Fibroblast of pulmonary artery (primary cell): ENCODE data around the gene MICA.
A peak's percentile ranks its signal among the peaks of the same experiment; 100 is the strongest.
"Not testable (repeated sequence)": the region's sequence is repeated elsewhere in the genome, so short reads cannot be mapped to it uniquely, and the experiment has no call there.

ENCODE experiments used
- DNase-seq: peaks from one replicate; pipeline ENCODE4 v3.0.0-alpha.2; 2010; ENCODE audit warnings: low read depth
- H3K4me3 ChIP-seq: replicated peaks from 2 replicates; pipeline ENCODE4 v1.5.1; 2011; ENCODE audit warnings: low read depth, mild to moderate bottlenecking, control low read depth, low read length, moderate library complexity
- CTCF ChIP-seq: IDR thresholded peaks from 2 replicates; pipeline ENCODE4 v1.5.1; 2011; ENCODE audit warnings: mild to moderate bottlenecking, control low read depth, low read length, inconsistent platforms; ENCODE audit errors: missing control alignments

MICA gene

GRCh38 chr6:31368461-31368860 is 34.9 kb upstream of the MICA start:
- TF ChIP-seq CTCF: no peak
- DNase-seq: no peak

GRCh38 chr6:31374118-31374517 is 29.3 kb upstream of the MICA start:
- not testable (repeated sequence) for DNase-seq
- TF ChIP-seq CTCF: peak; percentile 18

More at GRCh38 chr6:31368461-31368860, 34.9 kb upstream of the MICA start:
- H3K4me3 ChIP-seq: no peak overlapping the region

GRCh38 chr6:31375699-31376098 is 27.7 kb upstream of the MICA start:
- H3K4me3 ChIP-seq: no peak overlapping the region
- TF ChIP-seq CTCF: no peak
- DNase-seq: no peak

More at GRCh38 chr6:31374118-31374517, 29.3 kb upstream of the MICA start:
- H3K4me3 ChIP-seq: not testable (repeated sequence)

GRCh38 chr6:31377029-31377428 is 26.4 kb upstream of the MICA start:
- no peak for DNase-seq
- TF ChIP-seq CTCF: no peak
- H3K4me3 ChIP-seq: no peak overlapping the region

GRCh38 chr6:31378062-31378720 is 25.2 kb upstream of the MICA start:
- no peak for TF ChIP-seq CTCF
- no peak for DNase-seq
- H3K4me3 ChIP-seq: no peak overlapping the region

- no peak for TF ChIP-seq CTCF
- no peak overlapping the region for H3K4me3 ChIP-seq
- DNase-seq: no peak
These were observed 24.7 kb upstream of the MICA start for GRCh38 chr6:31378721-31379103.

- TF ChIP-seq CTCF: no peak
- DNase-seq: no peak
- no peak overlapping the region for H3K4me3 ChIP-seq
These were observed 23.5 kb upstream of the MICA start for GRCh38 chr6:31379850-31380249.
